Heart left ventricle (tissue), 13 donors: ENCODE results near the gene LAPTM4A.

Experiments
- POLR2A ChIP-seq, 2 donors: fragments of 450-650 bp; IDR thresholded peaks; one replicate each; pipeline ENCODE4 v1.6.1; 2017; ENCODE audit warnings: antibody characterized with exemption in 2 of 2, mild to moderate bottlenecking in 2 of 2, moderate library complexity in 2 of 2
- TF ChIP-seq, protein P1 (sequence below), 12 donors: fragments of 200-600 bp; sonication (generic) in 4 of 12; IDR thresholded peaks; one replicate each; pipeline versions ENCODE4 v1.5.0 to v1.8.0; 2018 to 2022; ENCODE audit warnings: antibody characterized with exemption in 12 of 12, mild to moderate bottlenecking in 5 of 12
- donor health status: ischemic (EF 13 %, LVEDD 7.1; RV severe dilation, severe dysfunction).
- donor health status: DM: no; HTN: yes; CAD: no.
- donor health status: DM: no; HTN: no; CAD: no.
- donor health status: ischemic (EF 25% LVEDD 6.9; RV normal size, moderate dysfunction).
- donor health status: ischemic (EF 25% LVEDD 5.7; RV mildly dilated, moderate dysfunction).
- donor health status: ischemic (EF 35%, LVEDD 5.7; RV mildly dilated, moderate dysfunction).
- donor health status: nonischemic (EF 11% LVEDD 7.7; RV severe dilation, severe dysfunction).
- donor health status: DM: yes; HTN: yes; CAD: no.
- donor health status: PGD.
- donor health status: ischemic (EF 29% LVEDD 5.4; RV normal size, mild dysfunction).
- donor health status: nonischemic (EF 23%, LVEDD 6.1; RV moderate dilation, normal function).

DNA sequence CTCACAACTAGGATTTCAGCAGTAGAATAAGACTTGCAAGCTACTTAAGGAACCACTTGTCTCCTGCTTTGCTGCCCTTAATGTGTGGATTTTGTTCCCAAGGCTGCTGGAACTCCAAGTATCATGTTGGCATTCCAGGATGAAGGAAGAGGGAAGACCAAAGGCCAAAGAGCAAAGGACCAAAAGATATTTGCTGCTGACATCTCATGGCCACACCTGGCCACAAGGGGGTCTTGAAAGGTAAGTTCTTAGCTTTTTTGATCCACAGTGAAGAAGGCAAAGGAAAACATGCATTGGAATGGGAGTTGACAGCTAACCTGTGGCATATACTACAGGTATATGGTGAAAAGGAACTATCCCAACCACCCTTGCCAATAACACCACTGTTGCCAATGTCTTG is 35.1 kb downstream of the LAPTM4A start:
- TF ChIP-seq, protein P1, sequence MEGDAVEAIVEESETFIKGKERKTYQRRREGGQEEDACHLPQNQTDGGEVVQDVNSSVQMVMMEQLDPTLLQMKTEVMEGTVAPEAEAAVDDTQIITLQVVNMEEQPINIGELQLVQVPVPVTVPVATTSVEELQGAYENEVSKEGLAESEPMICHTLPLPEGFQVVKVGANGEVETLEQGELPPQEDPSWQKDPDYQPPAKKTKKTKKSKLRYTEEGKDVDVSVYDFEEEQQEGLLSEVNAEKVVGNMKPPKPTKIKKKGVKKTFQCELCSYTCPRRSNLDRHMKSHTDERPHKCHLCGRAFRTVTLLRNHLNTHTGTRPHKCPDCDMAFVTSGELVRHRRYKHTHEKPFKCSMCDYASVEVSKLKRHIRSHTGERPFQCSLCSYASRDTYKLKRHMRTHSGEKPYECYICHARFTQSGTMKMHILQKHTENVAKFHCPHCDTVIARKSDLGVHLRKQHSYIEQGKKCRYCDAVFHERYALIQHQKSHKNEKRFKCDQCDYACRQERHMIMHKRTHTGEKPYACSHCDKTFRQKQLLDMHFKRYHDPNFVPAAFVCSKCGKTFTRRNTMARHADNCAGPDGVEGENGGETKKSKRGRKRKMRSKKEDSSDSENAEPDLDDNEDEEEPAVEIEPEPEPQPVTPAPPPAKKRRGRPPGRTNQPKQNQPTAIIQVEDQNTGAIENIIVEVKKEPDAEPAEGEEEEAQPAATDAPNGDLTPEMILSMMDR (IDR thresholded peaks at IDR 0.05) = no peak
- TF ChIP-seq POLR2A (IDR thresholded peaks at IDR 0.05) = no peak
